HG03196 (cell line): ENCODE data around the gene ZNF888.
"Not testable (repeated sequence)": the region's sequence is repeated elsewhere in the genome, so short reads cannot be mapped to it uniquely, and the experiment has no call there.

Source experiments
- ATAC-seq: cut with Tn5 transposase; IDR thresholded peaks from one replicate; pipeline ENCODE4 v1.9.1; 2021; ENCODE audit not compliant: unreplicated experiment

Gene ZNF888

GRCh38 chr19:52941941-52942385, 18.7 kb upstream of the ZNF888 start:
- peak; percentile 26 for ATAC-seq

GRCh38 chr19:52941523-52941922, 18.3 kb upstream of the ZNF888 start:
- ATAC-seq = not testable (repeated sequence)

GRCh38 chr19:52940905-52941304, 17.7 kb upstream of the ZNF888 start:
- ATAC-seq = not testable (repeated sequence)

GRCh38 chr19:52938761-52939160, 15.5 kb upstream of the ZNF888 start:
- ATAC-seq = no peak

DNA sequence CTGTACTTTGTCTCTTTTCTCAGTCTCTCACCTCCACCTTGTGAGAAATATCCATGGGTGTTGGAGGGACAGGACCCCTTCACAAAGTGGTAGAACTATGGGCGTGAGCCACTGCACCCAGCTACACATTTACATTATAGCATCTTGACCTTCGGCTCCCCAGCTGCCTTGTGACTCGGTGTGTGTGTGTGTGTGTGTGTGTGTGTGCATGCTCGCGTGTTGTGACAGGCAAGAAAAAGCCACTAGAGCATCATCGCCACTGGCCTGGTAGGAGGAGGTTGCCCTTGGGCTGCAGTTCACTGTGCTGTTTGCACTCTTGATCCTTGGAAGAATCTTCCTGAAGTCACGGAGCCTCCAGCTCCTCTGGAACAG, 13.7 kb upstream of the ZNF888 start:
- ATAC-seq = no peak

- ATAC-seq = no peak
Observed at GRCh38 chr19:52936151-52936953, 13.1 kb upstream of the ZNF888 start.

DNA sequence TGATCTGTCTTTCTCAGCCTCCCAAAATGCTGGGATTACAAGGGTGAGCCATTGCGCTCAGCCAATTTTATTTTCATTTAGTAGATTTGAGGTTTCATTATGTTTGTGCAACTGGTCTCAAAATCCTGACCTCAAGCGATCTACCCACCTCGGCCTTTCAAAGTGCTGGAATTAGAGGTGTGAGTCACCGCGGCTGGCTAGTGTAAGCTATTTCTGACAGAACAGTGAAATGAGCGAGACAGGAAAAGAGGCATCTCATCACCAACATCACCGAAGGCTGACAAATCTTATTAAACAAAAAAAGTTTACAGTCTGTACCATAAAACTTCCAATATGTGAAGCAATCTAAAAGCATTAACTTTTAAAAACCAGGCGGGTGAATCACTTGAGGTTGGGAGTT, 12.2 kb upstream of the ZNF888 start:
- no peak for ATAC-seq

DNA sequence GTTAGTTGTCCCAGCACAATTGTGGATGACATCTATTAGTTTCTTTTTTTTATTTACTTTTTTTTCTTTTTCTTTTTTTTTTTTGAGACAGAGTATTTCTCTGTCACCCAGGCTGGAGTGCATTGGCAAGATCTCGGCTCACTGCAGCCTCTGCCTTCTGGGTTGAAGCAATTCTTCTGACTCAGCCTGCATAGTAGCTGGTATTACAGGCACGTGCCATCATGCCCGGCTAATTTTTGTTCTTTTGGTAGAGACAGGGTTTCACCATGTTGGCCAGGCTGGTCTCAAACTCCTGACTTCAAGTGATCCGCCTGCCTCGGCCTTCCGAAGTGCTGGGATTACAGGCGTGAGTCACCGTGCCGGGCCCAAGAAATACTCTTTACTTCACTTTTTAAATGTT, 1.4 kb upstream of the ZNF888 start:
- ATAC-seq = not testable (repeated sequence)

- ATAC-seq = no peak
Observed at GRCh38 chr19:52923778-52924593, 758 bp upstream of the ZNF888 start.

DNA sequence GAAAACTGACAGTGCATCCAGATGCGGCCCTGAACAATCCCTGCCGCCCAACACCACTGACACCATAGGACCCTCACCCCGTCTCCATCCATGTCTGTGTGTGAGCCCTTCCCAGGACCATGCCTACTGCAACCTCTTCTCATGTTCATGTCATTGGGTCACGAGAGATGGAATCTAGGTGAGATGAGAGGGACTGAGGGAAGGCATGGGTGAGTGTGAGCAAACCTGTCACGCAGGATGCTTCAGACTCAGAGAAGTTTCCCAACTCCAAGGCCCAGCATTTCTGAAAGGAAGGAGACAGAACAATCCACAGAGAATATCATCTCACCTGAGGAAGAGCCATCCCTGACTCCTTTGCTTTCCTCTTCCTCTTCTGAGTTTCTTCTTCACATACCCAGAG, 5.7 kb downstream of the ZNF888 start:
- ATAC-seq = no peak

DNA sequence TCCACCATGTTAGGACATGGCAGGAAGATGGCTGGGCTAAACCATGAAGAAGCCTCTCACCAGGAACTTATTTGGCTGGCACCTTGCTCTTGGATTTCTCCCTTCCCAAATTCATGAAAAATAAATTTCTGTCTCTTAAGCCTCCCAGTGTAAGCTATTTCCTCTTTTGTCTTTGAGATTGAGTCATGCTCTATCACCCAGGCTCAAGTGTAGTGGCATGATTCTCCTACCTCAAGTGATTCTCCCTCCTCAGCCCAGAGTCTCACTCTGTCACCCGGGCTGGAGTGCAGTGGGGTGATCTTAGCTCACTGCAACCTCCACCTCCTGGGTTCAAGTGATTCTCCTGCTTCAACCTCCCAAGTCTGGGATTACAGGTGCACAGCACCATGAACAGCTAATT, 12.6 kb downstream of the ZNF888 start:
- no peak for ATAC-seq

DNA sequence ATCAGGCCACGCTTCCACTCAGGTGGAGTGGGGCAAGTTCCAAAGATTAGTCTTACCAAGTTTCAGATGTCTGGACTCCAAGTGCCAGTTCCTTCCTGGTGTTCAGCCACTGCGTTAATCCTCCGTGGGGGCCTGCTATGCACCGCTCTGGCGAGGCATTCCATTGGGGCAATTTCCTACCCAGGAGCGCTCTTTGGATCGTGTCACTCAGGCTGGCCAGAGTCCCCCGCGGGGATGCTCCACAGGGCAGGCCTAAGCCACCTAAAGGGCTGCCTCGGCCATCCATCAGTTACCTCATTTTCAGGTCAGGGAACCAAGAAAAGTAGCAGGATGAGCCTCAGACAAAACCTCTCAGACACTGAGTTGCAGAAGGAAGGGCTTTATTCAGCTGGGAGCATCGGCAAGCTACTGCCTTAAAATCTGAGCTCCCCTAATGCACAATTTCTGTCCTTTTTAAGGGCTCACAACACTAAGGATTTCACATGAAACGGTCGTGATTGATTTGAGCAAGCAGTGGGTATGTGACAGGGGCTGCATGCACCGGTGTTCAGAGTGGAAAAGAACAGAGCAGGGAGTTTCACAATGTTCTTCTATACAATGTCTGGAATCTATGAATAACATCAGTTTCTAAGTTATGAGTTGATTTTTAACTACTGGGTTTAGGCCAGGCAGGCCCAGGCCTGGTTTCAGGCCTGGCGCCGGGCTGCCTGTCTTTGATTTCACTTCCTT, 19.0 kb downstream of the ZNF888 start:
- not testable (repeated sequence) for ATAC-seq

- ATAC-seq = no peak
Observed at GRCh38 chr19:52901842-52902241, 21.4 kb downstream of the ZNF888 start.

- ATAC-seq = not testable (repeated sequence)
Observed at GRCh38 chr19:52898596-52898995, 24.6 kb downstream of the ZNF888 start.

DNA sequence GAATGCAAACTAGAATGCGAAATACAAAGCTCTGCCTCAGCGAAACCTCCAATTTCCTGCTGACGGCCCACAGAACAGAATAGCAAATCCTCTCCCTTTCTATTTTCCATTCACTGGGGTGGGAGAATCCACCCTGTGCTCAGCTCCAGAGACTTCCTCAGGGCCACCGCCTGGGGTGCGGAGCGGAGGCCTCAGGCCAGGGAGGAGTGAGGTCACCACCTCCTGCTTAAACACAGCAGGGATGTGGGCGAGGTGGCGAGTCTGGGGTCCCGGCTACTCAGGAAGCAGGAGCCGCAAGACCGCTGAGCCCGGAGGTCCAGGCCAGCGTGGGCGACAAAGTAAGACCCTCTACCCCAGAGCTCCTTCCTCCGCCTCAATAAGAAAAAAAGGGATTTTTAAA, 25.1 kb downstream of the ZNF888 start:
- no peak for ATAC-seq

- ATAC-seq = peak; percentile 96
Observed at GRCh38 chr19:52897138-52897935, 25.9 kb downstream of the ZNF888 start, which contains the start of gene ZNF320. Gene ZNF320, minus strand, starts transcription at chr19:52897635. Its CDS starts 7,380 bp downstream, at chr19:52890255.

DNA sequence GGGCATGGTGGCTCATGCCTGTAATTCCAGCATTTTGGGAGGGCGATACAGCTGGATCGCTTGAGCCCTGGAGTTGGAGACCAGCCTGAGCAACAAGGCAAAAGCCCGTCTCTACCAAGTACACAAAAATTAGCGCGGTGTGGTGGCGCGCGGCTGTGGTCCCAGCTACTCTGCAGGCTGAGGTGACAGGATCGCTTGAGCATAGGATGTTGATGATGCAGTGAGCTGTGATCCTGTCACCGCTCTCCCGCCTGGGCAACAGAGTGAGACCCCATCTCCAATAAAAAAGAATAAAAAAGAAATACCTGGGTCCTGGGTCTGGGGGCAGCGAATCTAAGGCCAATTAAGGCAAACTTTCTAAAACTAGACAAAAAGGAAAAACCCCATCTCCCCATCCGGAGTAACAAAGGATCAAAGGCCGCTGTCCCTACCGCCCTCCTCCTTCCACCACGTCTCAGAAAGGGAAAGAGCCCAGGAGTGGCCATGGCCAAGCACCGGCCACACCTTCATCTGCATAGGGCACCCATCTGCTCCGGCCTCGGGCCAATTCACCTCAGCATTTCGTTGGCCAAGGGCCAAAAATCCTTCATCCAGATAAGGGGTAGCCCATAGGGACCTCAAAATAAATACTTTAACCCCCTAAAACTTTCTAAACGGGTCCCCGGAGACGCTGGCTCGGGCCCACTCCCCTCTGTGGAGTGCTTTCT, 26.6 kb downstream of the ZNF888 start:
- peak; percentile 27 for ATAC-seq

DNA sequence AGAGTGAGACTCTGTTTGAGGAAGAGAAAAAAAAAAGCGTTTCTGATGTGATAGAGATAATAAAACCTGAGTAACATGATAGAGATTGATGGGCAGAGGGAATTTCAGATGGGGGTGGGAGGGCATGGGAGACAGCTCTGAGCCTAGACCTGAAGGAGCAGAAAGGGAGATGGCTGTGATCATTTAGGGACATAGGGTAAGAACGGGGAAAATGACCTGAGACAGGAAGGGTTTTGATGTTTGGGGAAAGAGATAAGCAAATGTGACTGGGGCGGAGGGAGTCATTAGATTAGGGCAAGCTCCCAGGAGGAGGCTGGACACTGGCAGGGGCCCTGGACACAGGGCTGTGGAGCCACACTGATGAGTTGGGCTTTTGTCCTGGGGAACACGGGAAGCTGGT, 31.9 kb downstream of the ZNF888 start:
- no peak for ATAC-seq

- no peak for ATAC-seq
Observed at GRCh38 chr19:52889931-52890330, 33.3 kb downstream of the ZNF888 start.

GRCh38 chr19:52889076-52889475, 34.2 kb downstream of the ZNF888 start:
- ATAC-seq = no peak
